Measurements from ENCODE around the gene TUSC7.

DNA sequence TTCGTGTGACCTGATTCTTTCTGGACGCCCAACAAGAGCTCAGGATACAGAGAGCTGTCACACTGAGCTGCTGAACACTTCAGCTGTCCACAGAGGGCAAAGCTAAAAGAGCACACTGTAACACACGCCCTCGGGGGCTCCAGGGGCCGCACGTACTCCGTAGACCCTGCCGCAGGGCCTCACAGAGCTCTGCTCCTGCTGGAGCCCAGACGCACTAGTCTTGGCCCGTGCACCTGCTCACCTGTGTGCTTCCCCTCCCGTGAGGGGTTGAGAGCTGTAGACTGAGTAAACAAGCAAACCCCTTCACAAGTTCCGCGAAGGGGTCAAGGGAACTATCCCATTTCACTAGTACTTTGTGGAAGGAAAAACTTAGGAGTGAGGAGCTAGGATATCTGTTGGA lies 30.7 kb upstream of the TUSC7 start:
- TF ChIP-seq GATA2 (IDR thresholded peaks at IDR 0.05; ENCODE audit: low read depth, low read length) (no peak), GATA3 (IDR thresholded peaks at IDR 0.05; ENCODE audit: low read depth, low read length) (no peak)
